HG02870 (cell line): ENCODE results near the gene ASTN1.

Source experiments
- ATAC-seq: cut with Tn5 transposase; IDR thresholded peaks from one replicate; pipeline ENCODE4 v1.9.1; 2021; ENCODE audit warnings: mild to moderate bottlenecking, moderate library complexity; ENCODE audit not compliant: unreplicated experiment

The ASTN1 gene

DNA sequence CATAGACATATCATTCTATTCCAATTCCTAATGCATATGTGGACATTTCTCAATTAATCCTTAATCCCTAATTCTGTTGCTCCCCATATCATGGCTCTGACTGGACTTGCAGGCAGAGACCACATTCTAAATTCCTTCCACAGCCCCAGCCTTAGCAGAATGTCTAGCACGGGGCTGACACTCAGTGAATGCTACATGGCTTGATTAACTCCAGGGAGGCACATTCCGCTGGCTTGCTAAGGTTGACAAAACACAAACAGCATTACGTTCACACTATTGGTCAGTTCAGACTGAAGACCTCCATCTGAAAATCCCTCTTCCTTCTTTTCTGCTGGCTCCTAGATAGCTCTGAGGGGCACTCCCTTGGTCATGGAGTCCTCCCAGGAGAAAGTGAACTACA lies 119.4 kb downstream of the ASTN1 start:
- no peak for ATAC-seq

DNA sequence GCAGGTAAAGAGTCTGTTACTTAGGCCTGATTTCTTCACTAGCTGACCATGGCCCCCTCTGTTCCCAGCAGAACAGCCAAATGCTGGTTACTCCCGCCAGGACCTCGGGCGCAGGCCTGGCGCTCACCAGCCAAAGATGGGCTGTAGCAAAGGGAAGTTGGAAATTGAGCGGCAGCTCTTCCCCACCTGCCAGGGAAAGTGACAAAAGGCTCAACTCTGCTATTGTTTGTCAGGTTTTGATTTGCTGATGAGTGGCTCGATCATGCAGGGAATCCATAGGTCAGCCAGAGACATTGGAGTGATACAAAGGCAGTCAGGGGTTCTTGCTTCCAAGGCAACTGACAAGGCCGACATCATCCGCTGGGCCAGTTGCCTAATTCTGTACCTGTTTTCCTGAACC lies 120.1 kb downstream of the ASTN1 start:
- no peak for ATAC-seq

DNA sequence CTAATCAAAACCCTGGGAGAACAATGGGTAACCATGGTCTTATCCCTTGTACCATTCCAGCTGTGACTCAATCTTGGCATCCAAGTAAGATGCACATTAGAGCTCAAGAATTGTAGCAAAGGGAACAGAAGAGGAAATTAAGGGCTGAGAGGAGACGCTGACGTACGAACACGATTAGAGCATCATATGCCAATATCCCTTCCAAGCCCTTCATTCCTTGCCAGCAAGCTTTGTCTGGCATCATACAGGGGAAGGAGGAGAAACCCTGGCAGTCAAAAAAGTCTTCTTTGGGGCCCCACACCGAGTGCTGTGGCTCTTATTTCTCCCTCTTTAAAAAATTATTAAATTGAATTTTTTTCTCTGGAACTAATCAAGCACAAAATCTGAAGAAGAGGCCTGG lies 120.9 kb downstream of the ASTN1 start:
- ATAC-seq = no peak

DNA sequence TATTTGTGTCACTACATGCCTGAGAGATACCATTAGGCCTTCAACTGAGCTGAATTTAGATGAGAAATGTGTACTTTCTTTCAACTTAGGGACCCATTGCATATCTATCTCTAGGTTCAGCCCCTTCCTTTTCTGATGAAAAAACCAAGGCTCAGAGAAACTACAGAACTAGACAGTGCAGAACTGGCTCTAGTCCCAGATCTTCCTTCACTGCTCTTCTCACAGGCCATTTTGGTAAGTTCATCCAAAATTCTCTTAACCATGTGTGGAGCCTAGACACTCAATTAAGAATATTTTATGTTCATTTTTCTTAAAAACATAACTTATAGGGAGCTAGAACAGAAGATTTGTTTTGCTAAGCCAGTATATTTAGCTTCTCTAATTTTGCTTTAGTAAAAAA lies 128.9 kb downstream of the ASTN1 start:
- no peak for ATAC-seq

DNA sequence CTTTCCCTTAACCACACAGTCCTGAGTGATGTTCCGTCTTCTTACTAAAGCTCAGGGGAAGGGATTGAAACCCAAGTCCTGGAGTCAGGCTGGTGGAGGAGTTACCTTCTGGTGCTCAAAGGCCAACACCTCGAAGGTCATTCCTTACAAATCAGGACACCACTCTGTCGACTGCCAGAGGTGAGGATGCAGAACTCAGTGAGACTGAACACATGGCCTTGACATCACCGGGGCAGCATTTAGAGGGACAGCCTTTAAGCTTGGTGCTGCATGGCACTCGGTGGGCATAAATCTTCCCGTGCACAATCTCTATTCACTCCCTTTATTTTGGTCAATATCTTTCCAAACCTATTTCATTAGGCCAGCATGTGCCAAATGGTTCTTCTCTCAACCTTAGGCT lies 130.9 kb downstream of the ASTN1 start:
- no peak for ATAC-seq

DNA sequence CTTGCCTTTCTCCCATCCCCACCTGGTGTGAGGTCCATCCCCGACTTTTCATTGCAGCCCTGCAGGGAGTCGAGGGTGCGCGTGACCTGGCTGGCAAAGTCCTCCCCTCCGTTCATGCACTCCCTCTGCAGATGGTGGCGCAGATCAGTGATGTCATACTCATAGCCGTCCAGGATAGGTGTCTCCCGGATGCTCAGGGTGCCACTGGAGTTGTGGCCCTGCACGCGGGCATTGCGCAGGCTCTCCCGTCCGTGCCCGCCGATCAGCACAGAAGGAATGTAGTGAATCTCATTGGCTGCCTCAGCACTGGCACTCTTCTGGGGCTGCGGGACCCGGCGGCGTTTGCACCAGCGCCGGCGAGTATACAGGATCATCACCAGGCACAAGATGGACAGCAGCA lies 132.1 kb downstream of the ASTN1 start:
- ATAC-seq = no peak

DNA sequence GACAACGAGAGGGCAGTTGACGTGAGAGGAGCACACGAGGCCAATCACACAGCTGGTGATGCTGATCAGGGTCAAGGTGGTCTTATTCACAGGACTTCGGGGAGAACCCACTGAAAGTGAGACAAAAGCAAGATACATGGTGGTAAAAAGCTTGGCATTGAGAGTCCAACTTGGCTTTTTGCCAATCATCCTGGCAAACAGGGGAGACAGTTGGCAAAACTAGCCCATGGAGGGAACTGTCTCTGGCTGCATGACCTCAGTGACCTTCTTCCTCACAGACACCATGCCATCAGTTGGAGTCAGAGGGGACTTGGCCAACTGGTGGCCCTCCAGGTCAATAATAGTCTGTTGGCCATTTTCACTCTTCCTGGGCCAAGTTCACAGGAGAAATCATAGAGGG lies 139.9 kb downstream of the ASTN1 start:
- ATAC-seq = no peak

DNA sequence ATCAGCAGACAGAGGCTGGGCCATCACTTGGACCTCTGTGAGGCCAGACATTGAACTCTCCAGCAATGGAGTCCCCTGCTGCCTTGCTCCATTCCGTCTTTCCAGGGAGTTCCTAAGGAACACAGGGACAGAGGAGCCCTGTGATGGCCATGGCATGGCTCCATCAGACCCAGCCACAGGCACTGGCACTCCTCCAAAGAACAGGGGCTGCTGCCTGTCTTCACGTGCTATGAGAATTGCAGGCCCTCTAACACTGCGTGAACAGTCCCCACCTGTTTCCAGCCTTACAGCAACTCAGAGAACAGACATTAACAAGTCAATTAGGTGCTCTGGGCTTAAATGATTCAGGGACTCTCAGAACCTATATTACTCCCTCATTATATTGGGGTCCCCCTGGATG lies 140.8 kb downstream of the ASTN1 start:
- no peak for ATAC-seq

DNA sequence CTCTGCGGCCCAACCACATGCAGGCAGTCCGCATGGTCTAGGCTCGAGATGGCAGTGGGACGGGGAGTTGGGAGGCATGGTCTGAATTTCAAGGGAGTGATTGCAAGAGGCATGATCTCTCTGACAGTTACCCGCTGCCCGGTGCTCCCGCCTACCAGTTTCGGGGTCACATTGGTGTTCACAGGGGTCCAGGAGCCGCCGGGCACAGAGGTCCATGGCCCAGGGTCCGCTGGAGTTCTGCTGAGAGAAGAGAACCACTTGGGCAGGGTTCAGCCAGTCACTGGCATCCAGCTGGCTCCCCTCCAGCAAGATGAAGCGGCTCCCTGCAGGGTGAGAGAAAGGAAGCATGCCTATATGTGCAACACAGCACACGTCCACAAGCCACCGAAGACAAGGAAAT lies 141.3 kb downstream of the ASTN1 start:
- ATAC-seq = no peak

DNA sequence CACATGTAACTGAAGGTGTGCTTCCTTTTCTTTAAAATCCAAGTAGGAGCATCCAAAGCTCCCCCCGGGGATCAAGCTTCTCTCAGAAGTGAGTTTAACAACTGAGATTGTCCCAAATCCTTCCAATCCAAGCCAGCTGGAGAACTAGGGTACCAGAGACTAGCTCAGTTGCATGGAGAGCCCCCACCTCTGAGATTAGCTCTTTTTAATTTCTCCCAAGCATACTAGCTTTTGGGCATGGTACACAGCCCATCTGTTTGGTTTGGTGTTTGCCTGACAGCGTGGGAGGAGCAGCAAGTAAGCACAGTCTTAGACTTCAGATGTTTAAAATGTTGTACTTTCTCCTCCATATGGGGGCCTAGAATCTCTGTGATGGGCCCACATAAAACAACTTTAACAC lies 142.8 kb downstream of the ASTN1 start:
- ATAC-seq = no peak

DNA sequence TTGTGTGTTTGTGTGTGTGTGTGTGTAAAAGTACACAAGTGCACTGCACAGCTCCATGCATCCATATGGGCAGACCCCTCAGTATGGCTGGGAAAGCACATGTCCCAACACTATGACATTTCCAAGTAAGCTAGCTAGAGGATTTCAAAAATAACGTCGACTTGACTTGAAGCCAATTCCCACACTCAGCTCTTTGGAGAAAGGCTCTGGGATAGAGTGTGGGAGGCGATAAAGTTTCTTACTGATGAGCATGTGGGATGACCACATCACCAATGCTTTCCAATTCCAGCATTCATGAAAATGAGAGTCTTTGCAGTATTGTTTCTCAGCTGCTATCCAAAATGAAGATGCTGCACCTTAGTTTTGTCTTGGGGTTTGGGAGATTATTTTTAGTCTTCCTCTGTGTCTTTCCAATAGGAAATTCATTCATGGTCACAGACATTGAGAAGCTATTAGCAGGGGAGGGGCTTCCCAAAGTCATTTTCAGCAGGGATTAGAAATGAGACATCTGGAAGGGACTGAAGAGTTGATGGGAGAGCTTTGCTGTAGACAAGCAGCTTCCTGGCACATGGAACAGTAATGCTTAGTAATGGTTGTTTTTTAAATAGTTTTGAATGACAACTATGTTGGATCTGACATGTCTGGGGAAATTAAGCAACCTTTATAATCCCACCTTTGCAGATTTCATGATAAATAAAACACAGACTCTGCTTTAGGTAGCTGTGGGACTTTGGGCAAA lies 143.5 kb downstream of the ASTN1 start:
- no peak for ATAC-seq

DNA sequence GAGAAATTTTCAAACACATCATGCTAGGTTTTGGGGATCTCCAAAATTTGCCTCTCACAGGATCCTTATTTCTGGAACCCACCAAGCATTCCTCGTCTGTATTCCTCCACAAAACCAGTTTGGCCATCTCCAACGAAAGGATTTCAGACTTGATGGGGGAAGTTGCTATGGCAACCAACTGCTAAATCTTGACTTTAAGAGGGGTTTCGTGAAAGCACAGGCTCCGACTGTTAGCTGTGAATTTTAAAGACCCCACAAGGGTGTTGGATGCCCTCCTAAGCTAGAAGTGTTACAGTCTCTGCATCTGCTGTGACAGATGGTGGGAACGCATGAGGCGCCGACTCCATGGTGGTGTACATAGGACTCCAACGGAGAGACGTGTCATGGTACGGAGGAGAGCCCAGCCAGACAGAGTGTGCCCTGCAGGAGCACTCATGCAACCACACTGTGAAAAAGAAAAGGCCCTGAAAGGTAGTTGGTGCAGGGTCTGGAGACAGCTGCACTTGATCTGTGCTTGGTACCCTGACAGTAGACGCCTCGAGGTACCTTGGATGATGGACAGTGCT lies 147.1 kb downstream of the ASTN1 start:
- no peak for ATAC-seq

DNA sequence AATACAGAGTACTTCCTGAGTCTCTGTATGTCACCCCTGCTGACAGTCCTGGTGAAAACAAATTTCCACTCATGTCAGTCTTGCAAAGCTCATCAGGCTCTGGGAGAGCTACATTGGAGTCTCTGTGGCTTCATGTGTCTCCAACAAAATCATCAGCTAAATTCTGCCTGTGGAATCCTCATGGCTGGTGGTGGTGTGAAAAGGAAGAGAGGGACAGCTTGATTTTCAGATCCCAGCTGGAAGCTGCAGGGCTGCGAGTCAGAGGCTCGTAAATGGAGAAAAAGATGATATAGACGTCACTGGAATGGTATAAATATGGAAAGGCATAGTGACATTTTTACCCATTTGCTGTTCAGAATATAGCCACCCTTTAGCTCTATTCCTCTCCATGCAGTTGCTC lies 150.2 kb downstream of the ASTN1 start:
- ATAC-seq = no peak

DNA sequence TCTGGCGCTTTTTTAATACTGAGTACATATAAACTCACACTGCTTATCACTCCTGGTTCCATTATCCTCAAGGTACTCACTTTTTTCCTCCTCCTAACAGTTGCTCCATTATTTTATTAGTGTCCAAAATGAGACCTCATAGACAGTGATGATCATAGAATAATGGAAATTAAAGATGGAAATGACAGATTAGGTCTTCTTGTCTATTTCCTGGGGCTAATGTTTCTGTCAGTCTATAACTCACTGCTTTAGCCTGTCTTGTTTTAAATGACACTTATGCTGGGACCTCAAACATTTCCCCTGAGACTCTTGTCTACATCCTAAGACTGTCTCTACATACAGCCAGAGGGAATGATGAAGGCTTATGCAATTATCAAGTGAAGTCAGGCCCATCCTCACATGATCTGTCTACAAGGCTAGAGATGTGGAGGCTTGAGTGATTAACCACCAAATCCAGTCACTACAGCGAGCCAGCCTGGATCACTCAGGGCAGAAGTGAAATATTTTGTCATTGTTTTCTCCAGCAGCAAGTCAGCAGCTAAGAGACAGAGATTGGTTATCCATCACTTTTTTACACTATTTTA lies 152.1 kb downstream of the ASTN1 start:
- ATAC-seq = no peak

DNA sequence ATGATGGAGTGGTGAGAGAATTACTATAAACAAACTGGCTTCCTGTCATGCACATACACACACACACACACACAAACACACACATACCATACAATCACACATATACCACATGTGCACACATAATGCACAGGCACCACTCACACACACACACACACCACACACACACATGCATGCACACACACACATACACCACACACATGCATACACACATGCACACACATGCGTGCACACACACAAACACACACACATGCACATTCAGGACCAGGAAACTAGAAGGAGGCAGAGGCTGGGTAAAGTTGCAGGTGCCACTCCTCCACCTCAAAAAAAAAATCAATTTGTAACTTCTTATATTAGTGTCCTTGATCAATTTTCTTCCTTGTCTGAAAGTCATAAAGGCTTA lies 153.0 kb downstream of the ASTN1 start:
- no peak for ATAC-seq

DNA sequence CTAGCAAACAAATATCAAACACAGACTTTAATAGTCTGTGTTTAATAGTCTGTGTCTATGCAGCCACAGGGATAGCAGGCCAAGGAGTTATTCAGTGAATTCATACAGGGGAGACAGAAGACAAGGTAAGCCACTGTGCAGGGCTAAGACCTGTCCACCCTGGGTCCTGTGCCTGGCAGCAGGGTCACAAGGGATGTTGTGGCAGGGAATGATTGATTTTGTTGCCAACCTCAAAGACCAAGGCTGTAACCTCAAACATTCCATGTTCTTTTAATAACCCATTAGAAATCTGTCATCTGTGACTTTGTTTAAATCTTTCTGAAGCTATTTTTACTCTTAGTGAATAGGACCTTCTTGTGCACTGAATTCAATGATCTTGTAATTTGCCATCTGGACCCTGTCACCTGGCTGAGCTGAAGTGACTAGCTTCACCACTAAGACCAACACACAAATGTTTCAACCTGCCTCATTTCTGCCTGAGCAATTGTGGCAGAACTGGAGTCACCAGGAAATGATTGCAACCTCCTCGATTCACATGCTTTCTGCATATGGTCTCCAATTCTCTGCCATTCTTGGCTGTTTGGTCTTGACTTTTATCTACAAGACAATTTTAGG lies 154.2 kb downstream of the ASTN1 start:
- no peak for ATAC-seq

DNA sequence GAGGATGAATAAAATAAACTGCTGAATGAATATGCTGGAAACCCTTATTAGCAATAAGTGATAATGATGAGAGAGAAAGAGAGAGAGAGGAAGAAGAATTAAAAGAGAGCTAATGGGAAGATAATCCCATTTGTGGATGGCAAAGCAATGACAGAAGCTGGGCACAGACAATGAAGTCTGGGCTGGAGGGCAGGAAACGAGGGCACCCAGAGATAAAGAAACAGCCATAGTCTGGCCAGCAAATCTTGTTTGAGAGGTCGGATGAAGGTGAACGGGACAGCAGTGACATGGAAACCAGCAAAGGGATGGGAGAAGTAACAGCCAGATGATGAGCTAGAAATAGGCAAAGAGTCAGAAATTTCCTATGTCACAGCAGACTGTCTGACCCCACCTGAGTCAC lies 155.9 kb downstream of the ASTN1 start:
- no peak for ATAC-seq

DNA sequence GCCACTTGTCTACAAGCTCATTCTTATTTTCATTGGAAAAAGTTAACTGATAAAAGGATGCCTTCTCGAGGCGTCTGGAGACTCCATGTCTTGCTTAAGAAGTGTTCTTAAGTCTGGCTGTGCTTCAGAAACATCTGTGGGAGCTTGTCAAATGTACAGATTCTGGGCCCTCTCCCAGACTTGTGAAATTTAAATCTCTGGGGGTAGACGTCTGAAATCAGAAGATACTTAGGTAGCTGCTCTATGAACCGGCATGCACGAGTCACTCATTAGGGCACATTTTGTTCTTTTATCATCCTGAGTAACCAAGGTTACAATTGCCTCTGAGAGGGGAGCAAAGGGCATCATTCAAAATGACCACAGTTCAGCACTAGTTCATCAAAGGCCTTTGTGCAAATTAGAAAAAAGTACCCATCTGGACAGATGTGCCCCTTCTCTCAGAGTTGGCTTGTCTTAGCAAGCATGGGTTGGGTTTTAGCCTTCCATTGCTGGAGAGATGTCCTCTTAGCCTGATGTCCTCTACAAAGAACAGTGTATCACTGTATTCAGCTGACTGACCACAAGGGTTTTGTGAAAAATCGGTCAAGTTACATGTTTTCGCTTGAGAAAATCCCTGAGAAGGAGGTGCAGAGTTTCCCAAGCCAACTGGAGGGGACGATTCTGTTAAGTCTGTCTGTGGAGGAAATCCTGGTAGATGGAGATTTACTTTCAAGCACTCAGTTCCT lies 156.9 kb downstream of the ASTN1 start:
- ATAC-seq = no peak

DNA sequence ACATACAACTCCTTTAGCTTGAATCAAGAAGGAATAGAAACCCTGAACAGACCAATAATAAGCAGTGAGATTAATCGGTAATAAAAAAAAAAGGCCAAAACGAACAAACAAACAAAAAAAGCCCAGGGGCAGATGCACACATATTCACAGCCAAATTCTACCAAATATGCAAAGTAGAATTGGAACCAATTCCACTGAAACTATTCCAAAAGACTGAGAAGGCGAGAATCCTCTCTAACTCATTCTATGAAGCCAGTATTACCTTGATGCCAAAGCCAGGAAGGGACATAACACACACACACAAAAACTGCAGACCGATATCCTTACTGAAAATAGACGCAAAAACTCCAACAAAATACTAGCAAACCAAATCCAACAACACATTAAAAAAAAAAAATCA lies 161.6 kb downstream of the ASTN1 start:
- no peak for ATAC-seq

DNA sequence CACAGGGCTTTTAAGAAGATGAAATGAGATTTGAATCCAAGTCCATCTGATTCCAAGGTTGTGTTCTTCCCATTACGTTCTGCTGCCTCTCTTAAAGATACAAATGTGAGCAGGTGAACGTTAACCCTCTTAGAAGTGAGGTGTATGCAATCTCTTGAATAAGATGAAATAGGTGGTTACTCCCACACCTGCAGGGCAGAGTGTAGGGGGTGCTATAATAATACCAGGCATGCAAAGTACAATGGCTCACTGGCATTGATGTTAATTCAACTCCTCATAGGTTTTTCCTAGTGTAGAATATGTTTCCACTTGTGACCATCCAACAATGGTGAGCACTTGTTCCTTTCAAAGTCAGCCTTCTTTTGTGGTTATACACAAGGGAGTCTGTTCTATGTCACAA lies 163.0 kb downstream of the ASTN1 start:
- ATAC-seq = no peak

DNA sequence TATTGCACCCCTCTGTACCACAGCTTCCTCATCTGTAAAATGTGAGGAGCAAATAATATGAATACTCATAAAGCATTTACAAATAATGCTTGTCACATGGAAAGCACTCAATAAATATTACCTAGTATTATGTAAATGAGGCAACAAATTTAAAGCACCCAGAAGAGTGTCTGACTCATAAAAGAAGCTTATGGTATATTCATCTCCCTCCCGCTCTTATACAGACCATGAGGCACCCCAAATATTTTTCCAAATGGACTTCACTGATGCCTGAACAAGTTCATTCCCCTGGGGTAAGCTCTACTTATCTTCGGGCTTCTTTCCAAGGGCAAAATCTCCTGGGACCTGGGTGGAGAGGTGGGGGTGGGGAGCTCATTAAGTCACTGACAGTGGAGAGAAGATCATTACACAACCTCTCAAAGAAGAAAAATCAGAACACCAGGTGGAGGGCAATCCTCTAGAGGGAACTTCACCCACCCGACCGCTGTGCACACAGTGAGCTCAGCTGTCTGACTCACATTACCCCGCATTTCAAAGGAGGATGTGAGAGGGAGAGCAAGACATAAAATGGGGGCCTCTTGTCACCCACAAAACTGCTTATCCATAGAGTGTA lies 166.2 kb downstream of the ASTN1 start:
- ATAC-seq = no peak
